ENCODE measurements around the gene NIPAL3.
"Not testable (repeated sequence)": the region's sequence is repeated elsewhere in the genome, so short reads cannot be mapped to it uniquely, and the experiment has no call there.

Gene NIPAL3

DNA sequence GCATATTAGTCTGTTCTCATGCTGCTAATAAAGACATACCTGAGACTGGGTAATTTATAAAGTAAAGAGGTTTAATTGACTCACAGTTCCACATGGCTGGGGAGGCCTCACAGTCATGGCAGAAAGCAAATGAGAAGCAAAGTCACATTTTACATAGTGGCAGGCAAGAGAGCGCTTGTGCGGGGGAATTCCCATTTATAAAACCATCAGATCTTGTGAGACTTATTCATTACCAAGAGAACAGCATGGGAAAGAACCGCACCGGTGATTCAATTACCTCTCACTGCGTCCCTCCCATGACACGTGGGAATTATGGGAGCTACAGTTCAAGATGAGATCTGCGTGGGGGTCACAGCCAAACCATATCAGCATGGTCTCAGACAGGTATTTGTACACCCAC lies 72.6 kb downstream of the NIPAL3 start:
- peaks cover 16% of the 10 kb centered on the region for H3K36me3 Mint-ChIP-seq (ENCODE audit: low read depth)
- H3K4me3 Mint-ChIP-seq, result not testable (repeated sequence)
- peak; percentile 77 for DNase-seq (ENCODE audit: low spot score)

GRCh38 chr1:24489674-24490073 lies 74.1 kb downstream of the NIPAL3 start:
- H3K9me3 Mint-ChIP-seq, result no peaks in the 10 kb centered on the region
- H3K4me1 Mint-ChIP-seq (ENCODE audit: low read depth), result peaks cover 28% of the 10 kb centered on the region
- H3K27ac Mint-ChIP-seq, result no peak overlapping the region
- H3K27me3 Mint-ChIP-seq (ENCODE audit: low read depth), result no peaks in the 10 kb centered on the region
- peaks cover 4% of the 10 kb centered on the region for H3K36me3 Mint-ChIP-seq (ENCODE audit: low read depth)
- DNase-seq (ENCODE audit: low spot score), result no peak
- no peak overlapping the region for H3K4me3 Mint-ChIP-seq

More for the DNA sequence above, 72.6 kb downstream of the NIPAL3 start:
- H3K9me3 Mint-ChIP-seq; H3K27me3 Mint-ChIP-seq (ENCODE audit: low read depth): not testable (repeated sequence)
- Mint-ChIP-seq H3K27ac (peak overlapping the region; percentile 11), H3K4me1 (ENCODE audit: low read depth) (peaks cover 41% of the 10 kb centered on the region)

- H3K27ac Mint-ChIP-seq, result no peak overlapping the region
These were observed 74.6 kb downstream of the NIPAL3 start for GRCh38 chr1:24490101-24490781.

DNA sequence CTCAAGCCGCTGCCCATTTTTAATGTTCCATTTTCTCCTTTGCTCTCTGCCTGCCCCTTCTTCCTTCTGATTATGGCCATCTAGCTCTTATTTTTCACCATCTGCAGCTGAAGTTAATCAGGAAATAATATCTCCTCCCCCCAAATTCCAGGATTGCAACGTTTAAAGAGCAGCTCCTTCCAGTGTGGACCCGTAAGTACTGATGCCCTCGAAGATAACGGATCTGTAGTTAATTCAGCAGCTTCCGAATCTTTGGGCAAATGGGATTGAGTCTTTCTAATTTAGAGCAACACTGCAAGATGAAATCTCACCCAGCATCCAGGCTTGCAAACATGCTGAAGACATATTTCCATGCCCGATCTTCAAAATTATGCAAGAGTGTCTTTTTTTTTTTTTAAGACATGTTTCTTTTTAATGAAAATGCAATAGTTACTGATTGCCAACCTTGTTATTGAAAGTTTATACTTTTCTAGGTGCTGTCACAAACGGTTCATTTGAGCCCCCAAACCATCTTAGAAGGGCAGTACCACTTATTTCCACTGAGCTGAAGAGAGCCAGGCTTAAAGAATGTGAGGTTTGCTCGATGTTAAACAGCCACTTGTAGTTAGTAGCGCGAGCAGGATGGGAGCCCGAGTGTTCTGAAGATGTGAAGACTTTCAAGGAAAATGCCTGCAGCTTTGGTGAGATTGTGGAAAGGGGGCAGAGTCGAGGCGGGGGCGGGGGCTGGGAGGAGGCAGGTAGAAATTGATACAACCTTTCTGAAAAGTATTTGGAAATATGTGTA lies 76.2 kb downstream of the NIPAL3 start:
- H3K9me3 Mint-ChIP-seq, result no peaks in the 10 kb centered on the region
- DNase-seq (ENCODE audit: low spot score), result no peak
- H3K27ac Mint-ChIP-seq, result no peak overlapping the region
- peaks cover 13% of the 10 kb centered on the region for H3K4me1 Mint-ChIP-seq (ENCODE audit: low read depth)
- H3K27me3 Mint-ChIP-seq (ENCODE audit: low read depth), result no peaks in the 10 kb centered on the region
- H3K4me3 Mint-ChIP-seq, result no peak overlapping the region
- peaks cover 6% of the 10 kb centered on the region for H3K36me3 Mint-ChIP-seq (ENCODE audit: low read depth)

More at GRCh38 chr1:24490101-24490781, 74.6 kb downstream of the NIPAL3 start:
- Mint-ChIP-seq H3K4me1 (ENCODE audit: low read depth) (peaks cover 26% of the 10 kb centered on the region), H3K4me3 (no peak overlapping the region), H3K36me3 (ENCODE audit: low read depth) (peaks cover 3% of the 10 kb centered on the region), H3K9me3 (no peaks in the 10 kb centered on the region), H3K27me3 (ENCODE audit: low read depth) (no peaks in the 10 kb centered on the region)
- no peak for DNase-seq (ENCODE audit: low spot score)

- not testable (repeated sequence) for H3K9me3 Mint-ChIP-seq; DNase-seq (ENCODE audit: low spot score); H3K4me3 Mint-ChIP-seq; H3K4me1 Mint-ChIP-seq (ENCODE audit: low read depth); H3K27ac Mint-ChIP-seq; H3K27me3 Mint-ChIP-seq (ENCODE audit: low read depth); H3K36me3 Mint-ChIP-seq (ENCODE audit: low read depth)
These were observed 77.3 kb downstream of the NIPAL3 start for GRCh38 chr1:24492935-24493334.

DNA sequence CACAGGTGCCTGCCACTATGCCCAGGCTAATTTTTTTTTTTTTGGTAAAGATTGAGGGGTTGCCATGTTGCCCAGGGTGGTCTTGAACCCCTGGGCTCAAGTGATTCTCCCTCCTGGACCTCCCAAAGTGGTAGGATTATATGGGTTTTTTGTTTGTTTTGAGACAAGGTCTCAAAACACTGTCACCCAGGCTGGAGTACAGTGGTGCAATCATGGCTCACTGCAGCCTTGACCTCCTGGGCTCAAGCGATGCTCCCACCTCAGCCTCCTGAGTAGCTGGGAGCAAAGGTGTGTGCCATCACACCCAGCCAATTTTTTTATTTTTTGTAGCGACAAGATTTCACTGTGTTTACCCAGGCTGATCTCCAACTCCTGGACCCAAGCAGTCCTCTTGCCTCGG lies 78.2 kb downstream of the NIPAL3 start:
- H3K4me1 Mint-ChIP-seq (ENCODE audit: low read depth), result peaks cover 5% of the 10 kb centered on the region
- H3K4me3 Mint-ChIP-seq, result no peak overlapping the region
- H3K27me3 Mint-ChIP-seq (ENCODE audit: low read depth), result no peaks in the 10 kb centered on the region
- peaks cover 3% of the 10 kb centered on the region for H3K36me3 Mint-ChIP-seq (ENCODE audit: low read depth)
- no peak for DNase-seq (ENCODE audit: low spot score)
- H3K27ac Mint-ChIP-seq, result no peak overlapping the region
- H3K9me3 Mint-ChIP-seq, result no peaks in the 10 kb centered on the region

- no peaks in the 10 kb centered on the region for H3K9me3 Mint-ChIP-seq
- no peak overlapping the region for H3K27ac Mint-ChIP-seq
- H3K4me3 Mint-ChIP-seq, result no peak overlapping the region
- no peaks in the 10 kb centered on the region for H3K27me3 Mint-ChIP-seq (ENCODE audit: low read depth)
- H3K36me3 Mint-ChIP-seq (ENCODE audit: low read depth), result peaks cover 3% of the 10 kb centered on the region
- peaks cover 28% of the 10 kb centered on the region for H3K4me1 Mint-ChIP-seq (ENCODE audit: low read depth)
- DNase-seq (ENCODE audit: low spot score), result no peak
These were observed 83.0 kb downstream of the NIPAL3 start for GRCh38 chr1:24498589-24498988.

- Mint-ChIP-seq H3K4me1 (ENCODE audit: low read depth) (peaks cover 36% of the 10 kb centered on the region), H3K4me3 (peak overlapping the region; percentile 79), H3K27ac (peak overlapping the region; percentile 92), H3K9me3 (no peaks in the 10 kb centered on the region), H3K27me3 (ENCODE audit: low read depth) (no peaks in the 10 kb centered on the region), H3K36me3 (ENCODE audit: low read depth) (peaks cover 11% of the 10 kb centered on the region)
- no peak for DNase-seq (ENCODE audit: low spot score)
These were observed 84.9 kb downstream of the NIPAL3 start for GRCh38 chr1:24500448-24501048.

GRCh38 chr1:24501371-24502064 lies 85.9 kb downstream of the NIPAL3 start:
- Mint-ChIP-seq H3K27me3 (ENCODE audit: low read depth) (no peaks in the 10 kb centered on the region), H3K27ac (peak overlapping the region; percentile 92), H3K36me3 (ENCODE audit: low read depth) (peaks cover 10% of the 10 kb centered on the region), H3K4me1 (ENCODE audit: low read depth) (peaks cover 44% of the 10 kb centered on the region), H3K4me3 (peak overlapping the region; percentile 79), H3K9me3 (no peaks in the 10 kb centered on the region)
- DNase-seq (ENCODE audit: low spot score), result peak; percentile 62

DNA sequence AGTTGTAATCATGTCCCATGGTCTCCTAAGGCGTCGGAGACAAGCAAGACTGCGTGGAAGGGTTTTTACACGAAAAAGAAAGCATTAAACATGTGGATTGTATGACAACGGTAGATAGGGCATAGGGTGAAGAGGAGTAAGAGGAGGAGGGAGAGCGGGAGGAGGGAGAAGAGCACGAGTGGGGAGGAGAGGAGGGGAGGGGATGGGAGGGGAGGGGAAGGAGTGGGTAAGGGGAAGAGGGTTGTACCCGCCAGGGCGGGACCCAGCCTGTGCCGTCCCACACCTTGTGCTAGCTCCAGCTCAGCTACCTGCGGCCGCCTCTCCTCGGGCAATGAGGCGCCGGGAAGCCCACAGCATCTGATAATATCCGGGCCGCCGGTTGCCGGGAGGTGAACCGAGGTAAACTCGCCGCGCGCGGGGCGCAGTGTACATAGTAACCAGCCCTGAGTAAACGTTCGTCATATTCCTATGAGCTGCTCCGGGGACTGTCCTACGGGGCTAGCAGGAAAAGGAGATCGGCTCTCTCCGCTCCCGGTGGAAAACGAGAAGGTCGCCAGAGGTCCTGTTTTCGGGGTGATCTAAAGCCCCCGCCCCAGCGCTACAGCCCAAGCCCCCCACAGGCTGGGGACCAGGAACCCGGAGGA lies 86.6 kb downstream of the NIPAL3 start:
- peak overlapping the region; percentile 92 for H3K27ac Mint-ChIP-seq
- H3K4me1 Mint-ChIP-seq (ENCODE audit: low read depth), result peaks cover 50% of the 10 kb centered on the region
- H3K4me3 Mint-ChIP-seq, result peak overlapping the region; percentile 79
- H3K27me3 Mint-ChIP-seq (ENCODE audit: low read depth), result no peaks in the 10 kb centered on the region
- peak; percentile 75 for DNase-seq (ENCODE audit: low spot score)
- peaks cover 15% of the 10 kb centered on the region for H3K36me3 Mint-ChIP-seq (ENCODE audit: low read depth)
- H3K9me3 Mint-ChIP-seq, result no peaks in the 10 kb centered on the region

GRCh38 chr1:24502709-24503058 lies 87.1 kb downstream of the NIPAL3 start, which contains the start of gene RCAN3:
RCAN3 (plus strand) TSS chr1:24502836; CDS start chr1:24514373, 11,537 bp downstream.
- no peaks in the 10 kb centered on the region for H3K27me3 Mint-ChIP-seq (ENCODE audit: low read depth)
- no peaks in the 10 kb centered on the region for H3K9me3 Mint-ChIP-seq
- DNase-seq (ENCODE audit: low spot score), result peak; percentile 93
- H3K4me1 Mint-ChIP-seq (ENCODE audit: low read depth), result peaks cover 55% of the 10 kb centered on the region
- H3K27ac Mint-ChIP-seq, result peak within 1 kb of the TSS; percentile 92
- peak within 1 kb of the TSS; percentile 89 for H3K4me3 Mint-ChIP-seq
- H3K36me3 Mint-ChIP-seq (ENCODE audit: low read depth), result peaks cover 16% of the 10 kb centered on the region

DNA sequence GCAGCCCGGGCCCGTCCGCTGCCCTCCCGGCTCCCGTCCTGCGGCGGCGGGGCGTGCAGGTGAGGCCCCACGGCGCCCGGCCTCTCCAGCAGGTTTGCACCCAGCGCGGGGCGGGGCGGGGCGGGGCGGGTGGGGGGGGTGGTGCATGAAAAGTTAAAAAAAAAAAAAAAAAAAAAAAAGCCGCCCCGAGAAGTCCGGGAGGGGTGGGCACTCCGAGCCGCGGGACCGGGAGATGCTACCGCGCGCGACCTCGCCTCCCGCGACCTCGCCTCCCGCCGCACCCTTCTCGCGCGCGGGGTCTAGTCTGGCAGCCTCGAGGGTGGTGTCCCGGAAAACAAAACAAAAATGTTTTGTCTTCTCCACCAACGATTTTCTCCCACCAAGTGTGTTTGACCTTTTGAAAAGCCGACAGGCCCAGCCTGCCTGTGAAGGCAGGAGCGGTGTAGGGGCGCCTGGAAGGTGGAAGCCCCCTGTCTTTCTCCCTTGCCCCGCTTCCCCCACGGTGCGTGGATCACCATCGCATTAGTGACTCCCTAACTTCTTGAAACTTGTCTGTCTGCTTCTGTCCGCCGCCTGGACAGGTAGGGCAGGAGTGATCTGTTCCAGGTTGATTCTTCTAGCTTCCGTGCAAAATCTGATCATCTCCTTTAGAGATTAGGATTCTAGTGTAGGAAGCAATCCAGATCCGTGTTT lies 87.6 kb downstream of the NIPAL3 start:
- H3K27ac Mint-ChIP-seq, result peak overlapping the region; percentile 89
- H3K4me3 Mint-ChIP-seq, result peak overlapping the region; percentile 89
- peaks cover 59% of the 10 kb centered on the region for H3K4me1 Mint-ChIP-seq (ENCODE audit: low read depth)
- H3K36me3 Mint-ChIP-seq (ENCODE audit: low read depth), result peaks cover 21% of the 10 kb centered on the region
- peak; percentile 29 for DNase-seq (ENCODE audit: low spot score)
- H3K9me3 Mint-ChIP-seq, result no peaks in the 10 kb centered on the region
- no peaks in the 10 kb centered on the region for H3K27me3 Mint-ChIP-seq (ENCODE audit: low read depth)
